GM12873 (cell line): Measurements from ENCODE around the gene HS3ST2.

Experiments
- TF ChIP-seq, protein P1 (sequence below): IDR thresholded peaks from 2 replicates; pipeline ENCODE4 v1.5.1; 2012; ENCODE audit warnings: low read depth, mild to moderate bottlenecking, moderate library complexity, low read length, control low read depth; ENCODE audit not compliant: insufficient read depth; ENCODE audit errors: missing control alignments

The HS3ST2 gene

DNA sequence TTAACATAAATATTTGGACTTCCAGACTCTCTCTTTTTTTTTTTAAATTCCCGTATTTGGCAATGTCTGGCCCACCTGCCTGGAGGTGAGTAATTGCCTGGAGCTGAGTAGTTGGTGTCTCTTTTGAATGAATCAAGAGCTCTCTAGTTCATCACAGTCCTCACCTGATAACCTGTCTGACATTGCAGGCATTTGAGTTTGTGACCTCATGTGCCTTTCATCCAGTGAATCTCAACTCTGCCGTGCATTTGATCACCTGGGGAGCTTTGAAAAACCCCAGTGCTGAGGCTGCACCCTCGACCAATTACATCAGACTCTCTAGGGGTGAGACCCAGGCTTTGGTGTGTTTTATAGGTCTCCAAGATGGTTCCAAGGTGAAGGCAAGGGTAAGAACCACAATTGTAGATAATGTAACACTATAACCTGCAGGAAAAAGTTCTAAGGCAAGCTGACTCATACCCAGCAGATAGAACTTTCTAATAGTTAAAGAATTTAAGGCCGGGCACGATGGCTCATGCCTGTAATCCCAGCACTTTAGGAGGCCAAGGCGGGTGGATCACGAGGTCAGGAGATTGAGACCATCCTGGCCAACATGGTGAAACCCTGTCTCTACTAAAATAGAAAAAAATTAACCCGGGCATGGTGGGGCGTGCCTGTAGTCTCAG lies 24.5 kb upstream of the HS3ST2 start:
- TF ChIP-seq, protein P1, sequence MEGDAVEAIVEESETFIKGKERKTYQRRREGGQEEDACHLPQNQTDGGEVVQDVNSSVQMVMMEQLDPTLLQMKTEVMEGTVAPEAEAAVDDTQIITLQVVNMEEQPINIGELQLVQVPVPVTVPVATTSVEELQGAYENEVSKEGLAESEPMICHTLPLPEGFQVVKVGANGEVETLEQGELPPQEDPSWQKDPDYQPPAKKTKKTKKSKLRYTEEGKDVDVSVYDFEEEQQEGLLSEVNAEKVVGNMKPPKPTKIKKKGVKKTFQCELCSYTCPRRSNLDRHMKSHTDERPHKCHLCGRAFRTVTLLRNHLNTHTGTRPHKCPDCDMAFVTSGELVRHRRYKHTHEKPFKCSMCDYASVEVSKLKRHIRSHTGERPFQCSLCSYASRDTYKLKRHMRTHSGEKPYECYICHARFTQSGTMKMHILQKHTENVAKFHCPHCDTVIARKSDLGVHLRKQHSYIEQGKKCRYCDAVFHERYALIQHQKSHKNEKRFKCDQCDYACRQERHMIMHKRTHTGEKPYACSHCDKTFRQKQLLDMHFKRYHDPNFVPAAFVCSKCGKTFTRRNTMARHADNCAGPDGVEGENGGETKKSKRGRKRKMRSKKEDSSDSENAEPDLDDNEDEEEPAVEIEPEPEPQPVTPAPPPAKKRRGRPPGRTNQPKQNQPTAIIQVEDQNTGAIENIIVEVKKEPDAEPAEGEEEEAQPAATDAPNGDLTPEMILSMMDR = no peak

DNA sequence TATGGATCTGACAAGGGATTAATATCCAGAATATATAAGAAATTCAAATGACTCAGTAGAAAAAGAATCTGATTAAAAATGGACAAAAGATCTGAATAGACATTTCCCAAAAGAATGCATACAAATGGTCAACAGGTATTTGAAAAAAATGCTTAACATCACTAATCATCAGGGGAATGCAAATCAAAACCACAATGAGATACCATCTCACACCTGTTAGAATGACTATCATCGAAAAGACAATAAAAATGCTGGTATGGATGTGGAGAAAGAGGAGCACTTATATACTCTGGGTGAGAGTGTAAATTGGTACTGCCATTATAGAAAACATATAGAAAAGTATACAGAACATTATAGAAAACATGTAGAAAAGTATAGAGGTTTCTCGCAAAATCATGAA lies 16.4 kb upstream of the HS3ST2 start:
- TF ChIP-seq, protein P1 = no peak

DNA sequence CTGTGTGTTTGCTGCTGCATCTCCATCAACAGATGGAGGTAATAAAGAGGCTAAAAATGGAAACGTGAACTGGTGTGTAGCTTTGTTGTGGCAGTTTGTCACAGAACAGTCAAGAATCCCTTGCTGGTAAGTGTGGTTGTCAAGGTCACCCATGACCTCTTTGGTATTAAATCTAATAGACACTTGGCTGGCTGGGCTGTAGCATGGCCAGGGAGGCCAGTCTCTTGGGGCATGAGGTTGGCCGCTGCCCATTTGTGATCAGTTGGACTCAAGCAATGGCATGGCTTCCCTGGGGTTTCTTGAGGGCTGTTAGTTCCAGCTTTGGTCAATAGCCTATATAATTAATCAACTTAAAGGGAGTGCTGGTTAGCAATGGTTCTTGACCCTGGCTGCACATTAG lies 14.8 kb upstream of the HS3ST2 start:
- TF ChIP-seq, protein P1 = no peak

DNA sequence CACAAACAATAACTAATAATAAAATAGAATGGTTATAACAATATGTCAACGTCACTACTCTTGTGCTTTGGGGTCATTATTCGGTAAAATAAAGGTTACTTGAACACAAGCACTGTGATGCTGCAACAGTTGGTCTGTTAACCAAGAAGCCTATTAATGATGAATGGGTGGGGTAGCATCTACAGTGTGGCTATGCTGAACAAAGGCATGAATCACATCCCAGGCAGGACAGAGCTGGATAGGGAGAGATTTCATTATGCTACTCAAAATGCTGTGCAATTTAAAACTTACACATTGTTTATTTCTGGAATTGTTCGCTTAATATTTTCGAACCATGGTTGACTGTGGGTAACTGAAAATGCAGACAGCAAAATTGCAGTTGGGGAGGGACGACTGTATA lies 9.1 kb upstream of the HS3ST2 start:
- TF ChIP-seq, protein P1 = no peak

DNA sequence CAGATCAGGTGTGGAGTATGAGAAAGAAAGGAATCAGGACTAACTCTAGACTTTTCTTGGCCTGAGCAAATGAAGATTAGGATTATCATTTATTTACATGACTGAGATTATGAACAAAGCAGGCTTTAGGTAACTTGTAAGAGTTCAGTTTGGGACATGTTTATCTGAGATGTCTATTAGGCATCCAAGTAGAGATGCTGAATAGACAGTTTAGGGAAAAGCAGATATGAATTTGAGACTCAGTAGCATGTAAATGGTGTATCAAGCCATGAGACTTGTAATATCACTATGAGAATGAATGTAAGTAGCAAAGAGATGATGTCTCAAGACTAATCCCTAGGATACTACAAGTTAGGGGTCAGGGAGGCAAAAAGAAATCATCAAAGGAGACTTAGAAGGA lies 8.6 kb upstream of the HS3ST2 start:
- TF ChIP-seq, protein P1 = no peak

DNA sequence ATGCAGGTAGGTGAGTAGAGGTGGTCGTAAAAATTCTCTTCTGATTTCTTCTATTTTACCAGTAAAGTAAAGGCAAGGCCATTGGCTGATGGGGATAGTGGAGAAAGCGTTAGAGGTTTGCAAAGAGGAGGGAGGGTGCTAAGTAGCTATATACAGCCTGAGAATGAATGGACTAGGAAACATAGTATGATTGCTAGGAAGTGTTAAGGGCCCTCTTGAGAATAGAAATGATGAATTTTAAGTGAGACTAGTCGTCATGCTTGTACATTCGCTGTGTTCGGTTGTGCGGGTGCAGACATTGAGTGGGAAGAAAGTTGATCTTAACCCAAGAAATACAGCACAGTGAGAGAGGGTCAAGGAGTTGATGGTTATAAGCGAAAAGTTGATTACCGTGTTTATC lies 7.2 kb upstream of the HS3ST2 start:
- TF ChIP-seq, protein P1 = no peak

DNA sequence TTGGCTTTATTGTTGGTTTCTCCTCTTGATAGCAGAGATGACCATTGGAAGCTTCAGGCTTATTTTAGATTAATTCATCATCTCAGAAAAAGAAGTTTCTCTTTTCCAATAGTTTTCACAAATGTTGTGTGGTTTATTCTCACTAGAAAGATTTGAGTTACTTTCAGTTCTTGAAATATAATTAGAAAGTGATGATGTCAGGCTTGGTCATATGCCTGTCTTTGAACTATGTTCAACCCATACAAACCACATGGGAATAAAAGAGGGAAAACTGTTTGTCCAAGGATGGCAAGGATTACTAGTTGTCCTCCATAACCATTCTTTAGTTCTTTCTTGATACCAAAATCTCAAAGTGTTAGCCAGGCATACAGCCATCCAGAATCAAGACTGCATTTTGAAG lies 3.7 kb upstream of the HS3ST2 start:
- TF ChIP-seq, protein P1 = no peak
